ENCODE data around the gene C9orf50.

GRCh38 chr9:129607027-129607387 lies 13.9 kb downstream of the C9orf50 start:
- no peak for TF ChIP-seq POLR2A (IDR thresholded peaks at IDR 0.05)
- TF ChIP-seq, protein P1, sequence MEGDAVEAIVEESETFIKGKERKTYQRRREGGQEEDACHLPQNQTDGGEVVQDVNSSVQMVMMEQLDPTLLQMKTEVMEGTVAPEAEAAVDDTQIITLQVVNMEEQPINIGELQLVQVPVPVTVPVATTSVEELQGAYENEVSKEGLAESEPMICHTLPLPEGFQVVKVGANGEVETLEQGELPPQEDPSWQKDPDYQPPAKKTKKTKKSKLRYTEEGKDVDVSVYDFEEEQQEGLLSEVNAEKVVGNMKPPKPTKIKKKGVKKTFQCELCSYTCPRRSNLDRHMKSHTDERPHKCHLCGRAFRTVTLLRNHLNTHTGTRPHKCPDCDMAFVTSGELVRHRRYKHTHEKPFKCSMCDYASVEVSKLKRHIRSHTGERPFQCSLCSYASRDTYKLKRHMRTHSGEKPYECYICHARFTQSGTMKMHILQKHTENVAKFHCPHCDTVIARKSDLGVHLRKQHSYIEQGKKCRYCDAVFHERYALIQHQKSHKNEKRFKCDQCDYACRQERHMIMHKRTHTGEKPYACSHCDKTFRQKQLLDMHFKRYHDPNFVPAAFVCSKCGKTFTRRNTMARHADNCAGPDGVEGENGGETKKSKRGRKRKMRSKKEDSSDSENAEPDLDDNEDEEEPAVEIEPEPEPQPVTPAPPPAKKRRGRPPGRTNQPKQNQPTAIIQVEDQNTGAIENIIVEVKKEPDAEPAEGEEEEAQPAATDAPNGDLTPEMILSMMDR (IDR thresholded peaks at IDR 0.05): no peak
